ENCODE data around the gene HEMK1.
A peak's percentile ranks its signal among the peaks of the same experiment; 100 is the strongest.

Gene HEMK1

DNA sequence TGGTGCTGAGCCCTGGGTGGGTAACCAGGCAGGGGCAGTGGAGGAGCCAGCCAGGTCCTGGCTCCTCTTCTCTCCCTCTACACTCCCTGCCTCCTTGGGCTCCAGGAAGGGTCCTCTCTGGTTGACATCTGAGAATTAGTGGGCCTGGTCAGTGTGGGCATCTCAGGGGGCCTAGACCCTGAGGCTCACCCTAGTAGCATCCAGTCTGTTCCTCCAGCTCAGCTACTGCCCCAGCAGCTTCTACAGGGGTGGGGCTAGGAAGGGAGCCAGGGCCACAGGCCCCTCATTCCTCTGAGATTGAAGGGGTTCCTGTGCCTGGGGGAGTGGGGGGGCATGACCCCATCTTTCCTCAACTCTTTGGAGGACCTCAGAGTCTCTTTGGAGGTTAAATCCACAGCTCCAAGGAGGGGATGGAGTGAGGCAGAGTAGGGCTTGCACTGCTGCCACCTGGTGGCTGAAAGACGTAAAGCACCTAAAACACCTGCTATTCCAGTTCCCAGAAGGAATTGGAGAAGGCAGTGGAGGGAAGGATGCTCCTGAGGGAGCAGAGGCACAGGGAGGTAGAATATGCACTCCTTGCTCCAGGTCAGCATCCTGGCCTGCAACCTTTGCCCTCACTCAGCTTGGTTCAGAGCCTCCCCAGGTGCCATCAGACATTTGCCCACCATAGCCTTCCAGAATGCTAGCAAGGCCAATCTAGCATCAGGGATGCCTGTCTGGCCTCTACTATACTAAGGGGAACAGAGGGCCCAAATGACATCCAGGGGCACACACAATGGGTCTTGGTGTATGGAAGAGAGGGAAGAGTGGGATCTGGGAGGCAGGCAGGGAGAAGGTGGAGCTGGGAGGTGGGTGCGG, 26.9 kb upstream of the HEMK1 start:
- DNase-seq (ENCODE audit: low spot score), result peak; percentile 93

DNA sequence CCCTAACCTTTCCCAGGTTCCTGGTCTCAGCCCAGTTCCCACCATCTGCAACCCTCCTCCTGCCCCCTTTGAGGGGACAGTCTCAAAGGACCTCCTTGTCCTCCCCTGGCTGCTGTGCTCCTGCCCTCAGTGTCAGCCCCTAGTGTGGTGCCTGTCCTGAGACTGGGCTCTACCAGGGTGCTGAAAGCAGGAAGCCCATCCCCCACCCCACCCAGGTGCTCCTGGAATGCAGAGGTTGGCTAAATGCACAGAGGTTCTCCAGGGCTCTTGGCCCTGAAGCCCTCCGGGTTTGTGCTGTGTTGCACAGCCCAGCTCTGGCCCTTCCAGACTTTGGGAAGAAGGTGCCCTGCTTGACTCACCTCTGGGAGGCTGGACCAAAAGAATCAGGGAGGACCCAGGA, 23.5 kb upstream of the HEMK1 start:
- DNase-seq (ENCODE audit: low spot score), result no peak

DNA sequence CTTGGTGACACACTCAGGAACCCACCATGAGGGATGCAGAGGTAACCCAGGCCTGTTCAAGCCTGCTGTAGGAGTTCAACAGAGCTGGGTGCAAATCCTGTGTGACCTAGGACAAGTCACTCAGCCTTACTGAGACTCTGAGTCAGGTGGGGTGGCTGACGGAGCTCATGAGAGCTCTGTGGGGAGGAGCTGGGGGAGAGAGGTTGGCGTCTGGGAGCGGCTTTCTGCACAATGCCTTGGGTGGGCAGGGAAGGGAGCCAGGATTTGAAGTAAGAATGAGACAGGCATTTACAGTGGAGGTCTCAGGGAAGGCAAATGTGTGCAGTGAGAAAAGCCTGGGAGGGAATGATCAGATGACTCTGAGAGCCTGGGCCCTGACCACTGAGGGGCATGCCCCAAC, 20.1 kb upstream of the HEMK1 start:
- DNase-seq (ENCODE audit: low spot score), result no peak

DNA sequence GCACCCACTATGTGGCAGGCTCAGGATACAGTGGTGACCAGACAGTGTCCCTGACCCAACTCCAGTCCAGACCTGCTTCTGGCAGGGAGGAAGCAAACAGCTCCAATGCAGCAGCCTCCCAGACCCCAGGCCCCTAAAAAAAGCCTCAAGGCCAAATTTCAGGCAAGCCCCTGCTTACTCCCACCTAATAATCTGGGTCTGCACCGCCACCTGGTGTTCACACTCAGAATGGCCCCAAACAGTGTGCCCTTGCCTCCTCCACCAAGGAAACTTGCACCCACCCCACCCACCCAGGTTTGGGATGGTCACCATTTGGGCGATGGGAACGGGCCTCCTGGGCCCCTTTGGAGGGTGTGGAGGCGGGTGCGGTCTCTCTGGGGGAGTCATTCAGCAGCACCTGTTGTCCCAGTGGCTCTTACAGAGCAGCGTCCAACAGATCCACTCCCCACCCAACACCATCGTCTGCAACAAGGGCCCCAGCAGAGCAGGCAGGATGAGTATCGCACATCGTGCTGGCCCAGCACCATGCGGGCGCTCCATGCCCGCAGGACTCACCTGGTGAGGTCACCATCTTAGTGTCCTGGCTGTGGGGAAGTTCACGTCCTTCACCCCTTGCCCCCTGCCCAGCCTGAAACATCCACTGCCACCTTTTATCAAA, 19.1 kb upstream of the HEMK1 start:
- DNase-seq (ENCODE audit: low spot score), result peak; percentile 82

DNA sequence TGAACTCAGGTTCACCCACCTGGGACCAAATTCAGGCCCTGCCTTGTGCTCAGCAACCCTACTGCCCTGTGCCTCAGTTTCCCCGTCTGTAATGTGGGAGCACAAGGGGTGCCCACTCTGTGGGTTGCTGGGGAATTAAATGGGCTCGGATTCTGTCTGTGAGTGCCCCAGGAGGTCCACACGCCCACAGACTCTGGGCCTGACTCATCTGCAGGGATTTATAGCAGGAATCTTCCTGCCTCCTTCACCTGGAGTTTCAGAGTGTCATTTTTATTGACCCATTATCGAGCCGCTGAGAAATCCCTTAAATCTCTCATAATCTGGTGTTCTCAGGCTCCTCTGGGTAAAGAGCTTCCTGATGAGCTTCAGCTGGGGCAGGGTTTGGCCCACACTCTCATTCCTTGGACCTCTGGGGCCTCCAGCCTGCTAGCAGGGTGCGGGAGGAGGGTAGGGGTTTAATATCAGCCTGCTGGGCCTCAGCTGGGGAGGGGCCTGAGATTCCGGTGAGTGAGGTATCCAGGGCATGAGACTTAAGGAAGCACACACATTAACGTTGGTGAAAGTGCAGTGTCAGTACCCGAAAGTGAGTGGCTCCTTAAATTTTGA, 18.2 kb upstream of the HEMK1 start:
- DNase-seq (ENCODE audit: low spot score), result no peak

DNA sequence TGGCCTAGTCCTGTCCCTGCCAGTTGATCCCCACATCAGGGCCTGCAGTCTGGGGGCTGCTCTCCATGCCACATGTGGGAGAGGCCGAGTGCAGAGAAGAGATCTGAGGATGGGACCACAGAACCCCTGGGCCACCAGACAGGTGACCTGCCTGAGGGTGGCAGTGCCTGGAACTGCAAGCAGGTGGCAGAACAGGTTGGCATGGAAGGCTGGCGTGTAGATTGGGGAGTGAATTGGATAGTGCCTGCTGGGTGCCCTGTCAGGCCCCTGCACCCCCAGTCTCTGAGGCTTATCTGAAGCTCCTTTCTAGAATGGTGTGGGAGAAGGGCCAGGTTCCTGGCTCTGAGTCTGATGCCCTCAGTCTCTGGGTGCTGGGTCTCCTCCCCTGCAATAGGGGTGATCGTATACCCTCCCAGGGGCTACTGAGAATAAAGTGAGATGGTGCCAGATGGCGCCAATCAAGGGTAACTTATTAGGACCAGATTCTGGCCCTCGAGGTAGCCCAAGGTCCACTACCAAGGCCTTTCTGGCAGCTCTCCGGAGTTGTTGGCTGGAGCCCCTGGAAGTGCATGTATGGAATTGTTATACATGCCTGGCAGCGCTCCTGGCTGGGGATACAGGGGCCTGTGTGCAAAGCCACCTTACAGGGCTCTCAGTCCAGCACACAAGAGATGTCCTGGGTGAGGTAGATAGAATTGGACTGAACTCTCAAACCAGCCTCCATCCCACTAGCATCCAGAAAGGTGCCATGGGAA, 17.5 kb upstream of the HEMK1 start:
- DNase-seq (ENCODE audit: low spot score), result no peak

DNA sequence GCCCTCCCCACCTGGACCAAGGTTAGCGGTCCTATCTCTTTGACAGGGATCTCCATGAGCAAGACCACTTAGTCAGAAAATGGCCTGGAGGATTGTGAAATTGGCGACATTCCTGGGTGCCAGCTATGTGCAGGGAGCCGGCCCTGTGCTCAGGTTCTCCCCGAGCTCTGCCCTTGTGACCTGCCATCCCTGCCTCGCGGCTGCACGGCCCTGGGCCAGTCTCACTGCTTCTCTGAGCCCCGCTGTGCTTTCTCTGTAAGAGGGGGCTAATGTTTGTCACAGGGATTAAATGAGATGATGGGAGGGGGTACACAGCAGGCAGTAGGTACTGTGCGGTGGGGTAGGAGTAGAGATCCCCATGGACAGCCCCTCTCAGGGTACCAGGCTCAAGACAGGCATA, 16.7 kb upstream of the HEMK1 start:
- no peak for DNase-seq (ENCODE audit: low spot score)

DNA sequence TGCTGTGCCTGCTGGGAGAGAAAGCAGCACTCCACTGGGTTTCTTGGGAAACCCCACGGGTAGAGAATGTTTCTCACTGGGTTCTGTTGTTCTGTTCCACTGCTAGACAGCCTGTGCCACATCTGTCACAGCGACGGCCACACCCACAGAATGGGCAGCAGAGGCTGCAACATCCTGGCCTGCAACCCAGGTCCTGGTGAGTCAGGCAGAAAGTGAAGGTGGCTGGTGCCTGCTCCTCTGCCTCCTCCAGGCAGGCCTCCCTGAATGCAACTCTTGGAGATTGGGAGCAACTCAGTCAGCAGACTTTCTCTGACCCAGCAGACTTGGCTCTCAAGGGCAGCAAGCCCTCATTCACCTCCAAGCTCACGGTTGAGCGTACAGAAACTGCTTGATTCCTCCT, 14.8 kb upstream of the HEMK1 start:
- no peak for DNase-seq (ENCODE audit: low spot score)

DNA sequence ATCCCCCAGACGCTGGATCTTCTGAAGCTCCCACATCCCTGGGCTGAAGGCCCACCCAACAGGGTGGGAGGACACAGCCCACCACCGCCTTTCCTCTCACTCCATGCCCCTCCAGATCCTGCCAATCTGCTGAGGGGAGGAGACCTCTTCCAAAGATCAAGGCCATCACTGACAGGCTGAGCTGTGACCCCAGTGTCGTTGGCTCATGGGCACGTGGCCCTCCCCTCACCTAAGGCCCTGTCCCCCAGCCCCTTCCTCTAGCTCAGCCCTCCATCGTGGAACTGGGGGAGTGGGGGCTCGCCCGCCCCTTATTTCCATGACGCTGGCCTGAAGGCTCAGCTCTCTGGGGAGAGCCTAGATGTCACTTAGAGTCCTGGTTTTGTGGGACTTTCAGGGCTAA, 12.2 kb upstream of the HEMK1 start:
- no peak for DNase-seq (ENCODE audit: low spot score)

DNA sequence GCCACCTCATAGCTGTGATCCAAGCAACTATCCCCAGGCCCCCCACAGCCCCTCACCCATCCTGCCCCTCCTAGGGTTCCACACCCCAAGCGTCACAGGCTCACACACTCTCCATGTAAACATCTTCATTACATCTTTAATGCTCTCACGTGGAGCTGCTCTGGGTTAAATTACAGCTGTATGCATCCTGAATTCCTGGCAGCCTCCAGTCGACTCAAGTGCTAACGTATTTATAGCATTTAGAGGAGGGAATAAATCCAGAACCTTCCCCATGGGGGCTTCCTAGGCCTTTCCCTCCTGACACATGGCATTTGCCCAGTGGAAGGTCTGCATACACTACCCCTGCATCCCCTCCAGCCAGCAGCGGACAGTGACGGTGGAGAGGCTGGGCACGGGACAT, 11.4 kb upstream of the HEMK1 start:
- no peak for DNase-seq (ENCODE audit: low spot score)

DNA sequence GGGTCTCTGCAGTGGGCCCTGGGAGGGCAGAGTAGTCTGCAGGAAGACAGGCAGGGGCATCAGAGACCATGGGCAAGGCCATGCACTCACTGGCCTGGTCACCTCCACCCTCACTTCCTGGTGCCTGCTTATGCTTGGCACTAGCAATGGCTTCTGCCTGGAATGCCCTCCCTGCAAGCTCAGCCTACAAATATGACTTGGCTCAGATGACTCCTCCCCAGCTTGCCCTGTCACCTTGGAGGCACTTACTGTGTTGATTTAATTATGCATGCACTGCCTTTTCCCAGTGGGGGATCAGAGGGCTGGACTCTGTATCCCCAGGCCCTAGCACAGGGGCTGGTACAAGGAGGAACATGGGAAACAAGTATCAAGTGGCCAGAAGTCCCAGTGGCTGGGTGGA, 9.6 kb upstream of the HEMK1 start:
- no peak for DNase-seq (ENCODE audit: low spot score)

DNA sequence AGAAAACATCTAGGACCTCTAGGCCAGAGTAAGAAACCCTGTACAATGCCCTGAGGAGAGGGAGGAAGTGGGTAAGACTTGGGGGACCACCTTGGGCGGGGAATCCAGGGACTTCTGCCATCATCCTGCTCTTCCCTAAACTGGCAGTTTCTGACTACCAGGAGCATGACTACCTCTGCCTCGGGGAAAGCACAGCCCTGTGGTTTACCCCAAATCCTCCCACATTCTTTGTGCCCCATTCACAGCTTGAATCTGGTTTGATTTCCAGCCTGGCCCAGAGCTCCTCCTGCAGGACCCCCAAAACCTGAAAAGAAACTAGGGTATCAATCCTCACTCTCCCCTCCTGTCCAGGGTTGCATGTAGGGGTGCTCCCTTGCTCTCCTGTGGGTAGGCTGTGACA, 6.5 kb upstream of the HEMK1 start:
- peak; percentile 86 for DNase-seq (ENCODE audit: low spot score)

DNA sequence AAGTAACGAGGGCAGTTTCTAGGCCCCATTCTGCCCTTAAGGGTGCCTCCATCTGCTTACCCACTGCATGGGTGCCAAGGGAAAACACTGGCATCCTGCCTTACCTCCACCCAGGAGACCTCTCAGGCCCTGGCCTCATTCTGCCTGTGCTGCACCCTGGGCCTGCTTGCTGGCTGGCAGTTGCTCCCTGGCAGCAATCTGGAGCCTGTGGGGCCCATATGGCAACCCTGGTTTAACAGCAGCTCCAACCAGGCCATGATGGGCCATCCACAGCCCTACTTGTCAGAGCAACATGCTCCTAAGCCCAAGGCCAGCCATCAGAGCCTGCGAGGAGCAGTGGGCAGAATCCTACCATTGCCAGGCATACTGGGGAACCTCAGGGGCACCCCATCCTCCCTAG, 5.5 kb upstream of the HEMK1 start:
- DNase-seq (ENCODE audit: low spot score), result no peak

DNA sequence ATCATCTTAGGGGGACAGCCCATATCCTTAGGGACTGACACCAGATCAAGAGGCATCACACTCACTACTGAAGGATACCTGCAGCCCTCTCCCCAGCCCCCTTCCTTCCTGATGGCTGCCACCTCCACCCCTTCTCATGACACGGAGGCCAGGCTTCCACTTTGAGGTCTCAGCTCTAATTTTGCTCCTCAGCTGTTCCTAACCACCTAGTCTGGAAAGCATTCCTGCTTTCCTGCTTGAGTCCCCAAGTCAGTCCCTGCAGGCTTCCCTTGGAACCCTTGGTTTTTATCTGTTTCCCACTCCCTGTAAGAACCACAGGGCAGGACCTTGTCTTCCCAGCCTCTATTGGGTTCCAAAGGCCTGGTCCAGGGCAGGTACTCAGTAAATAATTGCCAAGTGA, 5.0 kb upstream of the HEMK1 start:
- DNase-seq (ENCODE audit: low spot score), result no peak

DNA sequence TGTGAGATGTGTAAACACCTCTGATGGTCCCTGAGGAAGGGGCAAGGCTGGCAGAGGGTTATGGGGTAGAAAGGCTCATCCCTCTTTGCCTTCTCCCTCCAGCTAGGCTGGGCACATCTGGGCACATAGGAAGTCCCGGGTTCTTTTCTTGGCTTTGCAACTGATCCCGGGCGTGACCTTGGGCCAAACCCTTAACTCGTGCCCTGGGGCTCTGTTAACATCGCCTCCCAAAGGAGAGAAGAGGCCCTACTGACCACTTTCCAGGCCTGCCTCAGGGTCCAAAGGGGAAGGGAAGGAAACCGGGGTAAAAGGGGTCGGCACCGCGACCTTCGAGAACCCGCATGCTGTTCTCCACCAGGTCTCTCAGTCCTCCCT, 2.3 kb upstream of the HEMK1 start:
- no peak for DNase-seq (ENCODE audit: low spot score)

DNA sequence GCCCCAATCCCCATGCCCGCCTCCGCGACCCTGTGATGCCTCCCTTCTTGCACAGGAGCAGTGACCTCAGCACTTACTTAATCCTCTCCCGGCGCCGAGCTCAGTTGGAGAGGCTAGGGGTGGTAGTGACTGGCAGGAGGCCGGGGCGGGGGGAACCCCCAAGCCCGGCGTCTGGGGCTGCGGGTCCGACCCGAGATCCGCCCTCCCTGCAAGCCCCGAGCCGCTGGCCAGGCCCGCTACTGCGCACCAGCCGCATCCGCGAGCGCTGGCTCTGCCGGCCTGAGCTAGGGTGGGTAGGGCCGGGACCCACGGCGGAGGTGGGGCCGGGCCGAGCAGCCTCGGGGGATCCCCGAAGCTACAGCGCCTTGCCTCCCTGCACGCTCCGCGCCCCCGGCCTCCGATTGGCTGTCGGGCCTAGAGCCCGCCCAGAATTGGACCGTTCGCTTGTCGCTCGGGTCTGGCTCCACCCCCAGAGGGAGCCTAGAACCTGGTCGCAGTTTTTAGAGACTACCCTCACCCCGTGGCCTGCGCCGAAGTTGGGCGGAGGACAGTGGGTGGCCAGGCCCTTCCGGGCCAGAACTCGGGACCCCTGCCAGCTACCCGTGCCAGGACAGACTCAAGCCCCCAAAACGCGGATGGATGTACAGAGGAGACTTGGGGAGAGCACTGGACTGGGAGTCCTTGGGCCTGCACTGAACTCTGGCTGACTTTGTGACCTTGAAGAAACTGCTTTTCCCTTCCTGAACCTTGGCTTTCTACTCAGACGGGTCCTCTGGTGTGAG, 1.7 kb upstream of the HEMK1 start, which contains the start of gene C3orf18:
TSS of gene C3orf18 (minus strand) at position 362 of the 782 bp plus-strand sequence. CDS start 2,048 bp downstream, outside the sequence.
- DNase-seq (ENCODE audit: low spot score), result peak; percentile 99

DNA sequence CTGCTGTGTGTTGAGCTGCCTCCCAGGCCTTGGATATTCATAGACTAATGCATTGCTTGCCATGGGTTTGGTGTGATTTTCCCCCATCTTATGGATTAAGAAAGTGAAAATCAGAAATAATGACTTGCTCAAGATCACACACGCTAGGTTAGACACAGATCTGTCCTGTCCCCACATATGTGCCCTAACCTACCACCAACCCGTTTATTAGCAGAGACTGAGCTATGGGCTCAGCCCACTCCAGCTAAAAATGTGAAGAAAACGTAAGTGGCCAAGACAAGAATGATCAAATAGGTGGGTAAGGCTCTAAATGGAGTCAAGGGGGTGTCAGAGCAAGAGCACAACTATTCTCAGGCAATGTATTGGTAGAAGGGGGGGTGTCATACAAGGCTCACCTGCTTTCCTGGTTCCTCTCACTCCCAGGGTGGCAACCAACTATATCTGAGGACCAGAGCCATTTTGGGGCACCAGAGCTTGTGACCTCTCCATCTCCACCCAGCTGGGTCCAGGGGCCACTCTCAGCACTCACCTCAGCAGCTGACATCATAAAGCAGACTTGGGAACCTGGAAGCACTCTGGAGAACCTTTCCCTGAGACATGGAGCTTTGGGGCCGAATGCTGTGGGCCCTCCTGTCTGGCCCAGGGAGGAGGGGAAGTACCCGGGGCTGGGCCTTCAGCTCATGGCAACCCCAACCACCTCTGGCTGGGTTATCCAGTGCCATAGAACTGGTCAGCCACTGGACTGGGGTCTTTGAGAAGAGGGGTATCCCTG, 1.4 kb downstream of the HEMK1 start:
- DNase-seq (ENCODE audit: low spot score), result no peak

DNA sequence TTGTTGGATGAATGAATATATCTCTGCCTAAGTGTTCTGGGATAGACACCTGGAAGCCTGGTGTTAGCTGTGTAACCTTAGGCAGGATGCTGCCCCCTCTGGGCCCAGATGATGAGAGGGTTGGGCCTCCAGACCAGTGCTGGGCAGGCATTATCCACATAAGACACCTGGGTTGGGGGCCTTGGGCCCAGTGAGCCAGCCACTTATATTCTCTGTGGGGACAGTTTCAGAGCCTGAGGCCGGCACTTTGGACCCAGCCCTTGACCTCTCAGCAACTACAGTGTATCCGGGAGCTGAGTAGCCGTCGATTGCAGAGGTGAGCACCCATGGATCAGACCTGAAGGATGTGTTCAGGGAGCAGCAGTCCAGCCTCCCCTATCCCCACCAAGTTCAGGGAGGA, 2.2 kb downstream of the HEMK1 start:
- no peak for DNase-seq (ENCODE audit: low spot score)

DNA sequence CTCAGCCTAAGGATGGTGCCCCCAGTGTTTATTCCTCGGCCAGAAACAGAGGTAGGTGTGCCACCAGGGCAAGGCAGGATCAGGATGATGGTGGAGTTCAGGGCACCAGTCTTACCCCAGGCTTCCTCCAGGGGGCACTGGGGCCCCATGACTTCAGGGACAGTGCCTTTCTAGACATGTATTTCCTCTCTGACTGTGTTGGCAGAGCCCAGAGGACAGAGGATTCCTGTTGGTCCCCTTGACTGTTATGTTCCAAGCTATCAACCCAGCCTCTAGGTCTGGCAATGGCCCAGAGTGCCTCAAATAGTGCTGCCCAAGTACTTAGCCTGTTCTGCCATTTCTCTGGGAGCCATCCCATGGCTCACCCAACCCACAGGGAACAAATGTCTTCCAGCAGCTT, 2.8 kb downstream of the HEMK1 start:
- DNase-seq (ENCODE audit: low spot score), result peak; percentile 89

DNA sequence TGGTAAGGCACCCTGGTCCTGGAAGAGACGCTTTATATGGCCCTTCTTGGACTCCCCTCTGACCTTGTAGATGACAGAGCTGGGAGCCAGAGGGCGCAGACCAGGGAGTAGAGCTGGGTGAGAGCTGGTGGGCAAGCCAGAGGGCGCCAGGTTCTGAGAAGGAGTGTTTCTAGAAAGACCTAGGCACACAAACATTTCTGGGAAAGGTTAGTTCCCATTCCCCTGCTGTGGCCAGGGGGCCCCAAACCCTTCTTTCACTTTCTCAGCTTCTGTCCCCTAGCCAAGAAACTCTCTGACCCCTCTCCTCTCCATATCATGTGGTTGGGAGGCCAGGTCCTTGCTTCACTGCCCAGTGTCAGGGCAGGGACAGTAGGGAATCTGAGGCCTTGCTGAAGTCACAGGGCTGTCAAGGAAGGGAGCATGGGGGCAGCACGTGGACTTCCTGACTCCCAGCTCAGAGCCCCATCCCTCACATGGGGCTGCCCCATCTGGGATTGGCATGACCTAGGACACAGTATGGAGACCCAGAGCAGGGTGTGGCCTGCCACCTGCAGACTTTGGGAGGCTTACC, 3.6 kb downstream of the HEMK1 start:
- no peak for DNase-seq (ENCODE audit: low spot score)
